LHCN-M2 (cell line): ENCODE results near the gene ZCCHC4. TPM values are rescaled to one million over a fixed set of nuclear protein-coding genes. Genes with fewer than 3 reads are reported as not detected.

Experiments
- DNase-seq: peaks from one replicate; pipeline ENCODE4 v3.0.0-alpha.2; 2012; ENCODE audit warnings: low read depth
- total RNA-seq: library from RNA; depleted of rRNA; stranded (reverse); fragments of >200 nt; gene quantifications from 2 replicates; pipeline ENCODE4 v1.2.3, GENCODE V29; 2014; rRNA removed

ZCCHC4 gene
- total RNA-seq, 1 experiment from 2014 or later: 16.9 TPM

DNA sequence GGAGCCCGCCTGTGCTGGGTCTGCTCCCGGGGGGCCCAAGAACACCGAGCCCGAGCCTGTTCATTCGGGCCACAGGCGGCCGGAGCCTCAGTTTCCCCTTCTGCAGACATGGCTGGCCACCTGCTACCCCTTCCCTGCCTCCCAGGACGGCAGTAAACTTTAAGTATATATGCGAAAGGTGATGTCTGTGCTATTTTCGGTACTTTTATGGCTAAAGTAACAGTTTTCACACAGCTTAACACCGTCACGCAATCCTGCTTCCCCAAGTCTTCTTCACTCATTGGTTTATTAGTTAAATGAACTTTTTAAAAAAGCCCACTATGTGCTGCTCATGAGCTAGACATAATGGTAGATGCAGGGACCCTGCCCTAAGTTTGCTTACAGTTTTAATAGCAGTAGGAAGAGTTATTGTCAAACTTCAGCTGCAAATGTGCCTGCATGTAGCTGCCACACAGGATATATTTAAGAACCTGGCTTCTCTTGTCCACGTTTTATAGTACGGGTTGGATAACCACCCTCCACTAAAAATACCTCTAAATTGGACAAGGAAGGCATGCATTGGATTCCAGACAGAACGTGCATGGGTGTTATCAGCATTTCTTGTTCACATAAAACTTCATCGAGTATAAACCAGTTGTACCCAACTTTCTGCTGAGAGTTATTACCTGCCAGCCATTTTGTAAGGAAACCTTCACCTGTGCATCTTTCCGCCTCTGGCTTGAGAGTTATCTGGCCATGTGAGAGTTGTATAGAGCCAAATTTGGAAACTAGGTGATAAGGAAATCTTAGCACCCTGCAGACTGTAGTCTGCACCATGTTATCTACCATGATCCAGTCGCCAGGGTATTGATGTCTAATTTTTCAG is 65.2 kb downstream of the ZCCHC4 start:
- DNase-seq: no peak

DNA sequence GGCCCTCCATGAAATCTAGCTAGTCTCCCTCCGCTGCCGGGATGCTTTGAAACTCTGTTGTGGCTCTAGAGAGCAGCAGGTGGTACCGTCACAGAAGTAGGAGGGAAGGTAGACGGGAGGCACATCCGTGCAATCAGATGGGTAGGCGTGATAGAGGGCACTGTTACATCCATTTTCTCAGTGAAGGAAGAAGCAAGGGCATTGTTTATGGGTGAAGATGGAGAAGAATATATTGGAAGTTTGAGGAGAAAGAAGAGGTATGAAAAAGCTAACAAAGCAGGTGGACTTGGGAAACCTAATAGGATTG is 65.8 kb downstream of the ZCCHC4 start:
- DNase-seq: no peak

DNA sequence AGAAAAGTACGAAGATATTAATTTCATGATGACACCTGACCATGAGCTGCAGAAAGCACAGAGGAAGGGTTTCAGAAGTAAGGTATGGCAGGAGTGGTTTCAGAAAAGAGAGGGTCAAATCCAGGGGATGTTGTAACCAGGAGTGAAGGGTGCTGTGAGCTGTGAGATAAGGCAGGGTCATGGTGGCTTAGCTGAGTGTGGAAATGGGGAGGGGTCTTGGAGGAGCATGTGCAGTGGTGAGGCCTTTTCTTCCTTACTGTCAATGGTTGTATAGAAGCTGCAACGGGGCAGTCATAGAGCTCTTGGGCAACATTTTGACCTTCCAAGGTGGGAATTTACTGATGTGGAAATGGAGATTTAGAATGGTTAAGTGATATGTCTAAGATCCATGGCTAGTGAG is 67.0 kb downstream of the ZCCHC4 start:
- no peak for DNase-seq

DNA sequence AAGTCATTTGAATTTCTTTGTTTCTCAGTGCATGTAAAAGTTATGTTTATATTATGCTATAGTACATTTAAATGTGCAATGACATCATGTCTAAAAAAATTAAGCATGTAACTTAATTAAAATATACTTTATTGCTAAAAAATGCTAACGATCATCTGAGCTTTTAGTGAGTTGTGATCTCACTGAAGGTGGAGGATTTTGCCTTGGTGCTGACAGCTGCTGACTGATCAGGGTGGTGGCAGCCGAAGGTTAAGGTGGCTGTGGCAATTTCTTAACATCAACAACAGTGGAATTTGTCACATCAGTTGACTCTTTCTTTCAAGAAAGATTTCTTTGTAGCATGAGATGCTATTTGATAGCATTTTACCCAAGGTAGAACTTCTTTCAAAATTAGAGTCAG is 71.1 kb downstream of the ZCCHC4 start:
- DNase-seq: no peak

DNA sequence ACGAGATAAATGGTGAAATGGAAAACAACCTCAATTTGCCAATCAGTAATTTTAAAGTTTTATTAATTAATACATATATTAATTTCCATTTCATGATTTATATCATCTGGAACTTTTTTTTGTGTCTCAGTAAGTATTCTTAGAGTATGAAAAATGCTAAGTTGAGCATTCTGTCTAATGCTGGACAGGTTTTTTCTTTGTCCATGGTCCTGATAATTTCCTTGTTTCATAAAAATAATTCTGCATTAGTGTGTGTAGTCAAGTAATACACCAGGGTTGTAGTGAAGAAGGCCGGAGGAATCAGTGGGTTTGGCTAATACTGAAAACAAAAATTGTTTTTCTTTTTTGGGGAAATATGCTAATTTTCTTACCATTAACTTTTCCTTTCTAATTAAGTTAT is 74.4 kb downstream of the ZCCHC4 start:
- no peak for DNase-seq

DNA sequence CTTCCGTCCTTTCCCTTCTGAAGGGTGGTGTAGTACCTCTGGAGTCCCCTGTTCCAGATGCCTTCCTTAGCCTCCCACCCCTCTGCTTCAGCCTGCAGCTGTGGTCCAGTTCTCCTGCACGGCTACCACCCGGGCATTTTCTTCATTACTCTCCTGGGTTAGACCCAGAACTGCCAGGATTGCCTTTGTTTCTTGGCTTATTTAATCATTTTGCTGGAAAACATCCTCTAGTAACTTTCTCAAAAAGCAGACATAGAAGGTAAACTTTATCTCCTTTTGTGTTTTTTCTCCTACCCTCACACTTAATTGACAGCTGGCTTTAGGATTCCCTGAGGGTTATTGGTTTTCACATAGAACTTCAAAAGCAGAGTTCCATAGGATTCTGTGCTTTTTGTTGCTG is 84.7 kb downstream of the ZCCHC4 start:
- no peak for DNase-seq

DNA sequence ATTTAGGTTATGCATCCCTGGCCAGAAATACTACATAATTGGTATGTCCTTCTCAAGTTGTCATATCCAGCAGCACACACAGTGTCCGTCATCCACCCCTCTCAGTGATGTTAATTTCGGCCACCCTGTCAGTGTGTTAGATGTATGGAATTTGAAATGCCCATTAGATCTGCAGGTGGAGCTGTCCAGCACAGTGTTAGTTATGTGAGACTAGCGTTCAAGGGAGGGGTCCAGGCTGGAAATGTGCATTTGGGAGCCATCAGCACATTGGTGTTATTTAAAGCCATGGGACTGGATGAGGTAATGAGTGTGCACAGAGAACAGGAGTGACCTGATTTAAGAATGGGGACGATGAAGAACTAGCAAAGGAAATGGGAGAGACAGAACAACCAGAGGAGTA is 86.9 kb downstream of the ZCCHC4 start:
- DNase-seq: no peak

DNA sequence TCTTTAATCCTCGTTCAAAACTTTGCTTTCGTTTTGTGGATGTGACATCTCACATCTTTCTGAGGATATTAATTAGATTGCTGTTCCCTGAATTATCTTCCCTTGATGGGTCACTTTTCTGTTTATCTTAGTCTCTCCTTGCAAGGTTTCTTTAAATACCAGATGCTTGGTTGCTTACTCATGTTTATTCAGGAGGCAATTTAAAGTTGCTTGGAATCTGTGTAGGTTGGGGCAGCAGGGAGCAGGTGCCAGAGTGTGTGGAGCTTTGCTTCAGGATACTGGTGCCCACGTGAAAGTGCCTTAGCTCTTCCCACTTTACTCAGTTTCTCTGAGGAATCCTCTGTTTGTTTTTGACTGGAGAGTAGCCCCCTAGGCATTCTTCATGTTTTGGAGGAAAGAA is 88.5 kb downstream of the ZCCHC4 start:
- peak; percentile 79 for DNase-seq

DNA sequence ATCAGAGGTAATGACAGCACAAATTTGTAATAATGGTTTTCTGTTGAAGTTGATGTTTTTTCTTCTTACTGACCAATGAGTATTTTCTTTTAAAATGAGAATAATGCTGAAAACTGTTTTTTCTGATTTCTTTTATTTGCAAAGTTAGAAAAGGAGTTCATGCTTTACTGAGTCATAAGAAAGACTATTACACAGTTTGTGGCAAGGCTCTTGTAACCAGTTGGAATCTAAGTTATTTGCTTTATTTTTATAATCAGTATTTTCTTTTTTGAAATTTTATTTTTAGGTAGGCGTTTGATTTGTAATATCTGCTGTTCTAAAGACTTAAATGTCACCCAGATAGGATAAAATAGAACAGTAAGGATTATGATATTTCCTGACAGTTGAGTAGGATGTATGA is 89.9 kb downstream of the ZCCHC4 start:
- DNase-seq: peak; percentile 41

DNA sequence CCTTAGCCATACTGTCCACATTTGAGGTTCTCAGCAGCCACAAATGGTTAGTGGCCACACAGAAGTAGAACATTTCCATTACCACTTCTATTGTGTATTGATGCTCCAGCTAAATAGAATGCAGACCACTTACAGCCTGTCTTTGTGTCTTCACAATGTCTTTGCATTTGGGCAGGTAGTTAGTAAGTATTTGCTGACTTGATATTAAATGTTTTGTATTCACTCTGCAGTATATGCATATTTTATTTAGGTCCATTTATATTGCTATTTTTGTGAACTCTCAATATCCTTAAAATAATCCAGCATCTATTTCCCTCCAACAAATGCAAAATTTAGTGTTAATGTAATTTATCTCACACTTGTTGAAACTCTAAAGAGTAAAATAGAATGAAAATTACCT is 91.1 kb downstream of the ZCCHC4 start:
- DNase-seq: no peak

DNA sequence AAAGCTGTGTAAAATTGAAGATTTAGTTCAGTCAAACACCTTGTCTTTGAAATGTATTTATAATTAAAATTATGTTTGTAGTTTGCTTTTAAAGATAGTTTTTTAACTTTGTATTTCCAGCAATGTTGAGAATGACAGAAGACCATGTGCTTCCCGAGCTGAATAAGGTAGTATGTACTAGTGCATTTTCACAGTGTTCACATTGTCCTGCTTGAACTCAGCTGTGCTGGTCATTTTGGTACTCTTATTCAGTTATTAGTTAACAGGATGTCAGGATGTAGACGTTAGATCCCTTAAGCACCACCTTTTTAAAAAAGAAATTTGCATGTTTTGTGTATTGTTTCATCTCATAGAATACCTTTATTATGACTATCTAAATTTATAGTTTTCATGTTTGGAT is 92.9 kb downstream of the ZCCHC4 start:
- DNase-seq: no peak

DNA sequence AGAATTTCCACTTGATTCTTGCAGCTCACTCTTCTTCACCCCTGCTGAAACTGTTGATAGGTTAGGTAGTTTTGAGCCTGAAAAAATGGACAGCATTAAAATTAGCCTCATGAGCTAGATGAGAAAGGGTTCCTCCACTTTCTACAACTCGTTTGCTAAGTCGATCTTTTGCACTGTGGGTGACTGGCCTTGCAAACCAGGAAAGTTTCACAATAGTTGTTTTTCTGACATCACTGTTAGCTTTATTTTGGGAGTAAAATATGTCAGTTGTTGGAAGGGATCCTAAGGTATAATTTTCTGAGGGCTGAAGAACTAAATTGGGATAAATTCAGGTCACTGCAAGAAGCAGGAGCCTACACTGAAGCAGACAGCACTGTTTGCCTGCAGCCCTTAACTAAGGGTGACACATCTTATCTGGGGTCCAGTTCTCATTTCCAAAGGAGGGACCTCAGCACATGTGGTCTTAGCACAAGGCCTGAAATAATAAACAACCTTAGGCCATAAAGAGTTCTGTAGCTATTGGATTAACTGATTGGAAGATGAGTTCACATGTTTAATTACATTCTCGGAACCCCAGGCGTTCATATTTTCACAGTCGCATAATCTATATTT is 93.6 kb downstream of the ZCCHC4 start:
- DNase-seq: peak; percentile 11

DNA sequence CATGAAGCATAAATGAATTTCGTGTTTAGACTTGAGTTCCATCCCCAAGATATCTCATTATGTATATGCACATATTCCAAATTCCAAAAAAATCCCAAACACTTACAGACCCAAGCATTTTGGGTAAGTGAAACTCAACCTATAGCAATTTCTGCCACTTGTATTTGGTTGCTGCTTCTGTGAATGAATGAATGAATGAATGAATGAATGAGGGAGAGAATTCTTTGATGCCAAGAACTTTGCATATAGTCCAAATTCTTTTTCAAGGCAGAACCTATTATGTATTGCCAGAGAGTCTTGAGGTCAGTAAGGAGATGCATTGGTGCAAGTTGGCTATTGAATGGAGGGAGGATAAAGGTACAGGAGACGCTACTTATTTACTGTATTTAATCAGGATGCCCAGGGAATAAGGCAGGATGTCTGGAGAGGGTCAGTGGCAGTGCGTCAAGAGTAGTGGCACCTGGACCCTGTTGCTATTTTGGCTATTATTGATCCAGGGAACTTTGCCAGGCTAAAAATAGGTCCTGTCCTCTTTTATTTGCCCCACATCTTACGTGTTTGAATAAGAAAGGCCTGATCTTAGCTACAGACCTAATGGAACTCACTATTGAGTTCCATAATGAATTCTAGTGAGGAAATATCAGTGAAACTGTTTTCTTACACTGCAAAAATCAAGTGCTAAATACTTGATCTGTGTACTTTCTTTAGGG is 98.4 kb downstream of the ZCCHC4 start:
- DNase-seq: no peak

DNA sequence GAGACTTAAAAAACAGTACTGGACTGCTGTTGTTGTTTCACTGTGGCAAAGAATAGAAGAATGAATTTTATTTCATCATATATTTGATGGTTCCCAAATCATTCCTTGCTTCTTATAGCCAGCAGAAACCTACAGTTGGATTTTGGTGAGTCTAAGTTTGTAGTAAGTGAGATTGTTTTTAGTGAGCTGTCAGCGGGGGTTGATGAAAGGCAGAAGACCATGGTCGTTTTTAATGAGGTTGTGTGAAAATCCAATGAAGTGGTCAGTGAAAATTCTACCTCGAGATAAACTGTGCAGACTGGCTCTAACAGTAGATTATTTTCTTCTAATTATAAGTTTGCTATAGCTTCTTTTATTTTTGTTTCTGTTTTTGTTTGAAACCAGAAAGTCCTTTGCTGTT is 100.7 kb downstream of the ZCCHC4 start:
- no peak for DNase-seq

DNA sequence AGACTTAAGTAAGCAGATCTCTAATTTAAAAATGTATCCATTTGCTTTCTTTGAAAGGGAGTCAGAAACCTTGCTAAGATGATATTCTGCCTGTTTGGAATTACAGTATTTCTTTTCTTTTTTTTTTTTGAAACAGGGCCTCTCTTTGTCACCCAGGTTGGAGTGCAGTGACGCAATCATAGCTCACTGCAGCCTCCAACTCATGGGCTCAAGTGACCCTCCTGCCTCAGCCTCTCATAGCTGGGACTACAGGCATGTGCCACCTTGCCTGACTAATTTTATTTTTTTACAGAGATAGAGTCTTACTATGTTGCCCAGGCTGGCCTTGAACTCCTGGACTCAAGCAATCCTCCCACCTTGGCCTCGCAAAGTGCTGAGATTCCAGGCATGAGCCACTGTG is 104.4 kb downstream of the ZCCHC4 start:
- DNase-seq: no peak

Other genes with a start within 250 kb of the ZCCHC4 start
- 5.2 and 5.6 TPM in 2 replicates for gene SEPSECS, start 152.3 kb upstream of the ZCCHC4 start, total RNA-seq
- gene PI4K2B, start 78.7 kb upstream of the ZCCHC4 start, total RNA-seq: 44.3 and 45.7 TPM in 2 replicates
- 29.4 and 30.8 TPM in 2 replicates for gene ANAPC4, start 64.5 kb downstream of the ZCCHC4 start, total RNA-seq